HG02642 (cell line): ENCODE data around the gene TNFSF11.

ENCODE experiments used
- ATAC-seq: cut with Tn5 transposase; IDR thresholded peaks from one replicate; pipeline ENCODE4 v1.9.1; 2021; ENCODE audit warnings: mild to moderate bottlenecking; ENCODE audit not compliant: unreplicated experiment, poor library complexity

TNFSF11 gene

GRCh38 chr13:42574011-42574410 lies at the start of gene TNFSF11:
Gene TNFSF11 (plus strand): TSS chr13:42574152. CDS start chr13:42574304, 152 bp downstream.
- ATAC-seq = peak; percentile 35

GRCh38 chr13:42524487-42525034 lies 49.4 kb upstream of the TNFSF11 start:
- ATAC-seq = peak; percentile 76

GRCh38 chr13:42525035-42525504 lies 48.9 kb upstream of the TNFSF11 start:
- ATAC-seq = peak; percentile 24

GRCh38 chr13:42526276-42526675 lies 47.7 kb upstream of the TNFSF11 start:
- ATAC-seq = no peak

GRCh38 chr13:42526804-42527203 lies 47.1 kb upstream of the TNFSF11 start:
- no peak for ATAC-seq

GRCh38 chr13:42532561-42533335 lies 41.2 kb upstream of the TNFSF11 start:
- peak; percentile 63 for ATAC-seq

GRCh38 chr13:42533336-42533591 lies 40.7 kb upstream of the TNFSF11 start:
- no peak for ATAC-seq

- ATAC-seq = no peak
Measured at GRCh38 chr13:42534785-42535184, 39.2 kb upstream of the TNFSF11 start.

- no peak for ATAC-seq
Measured at GRCh38 chr13:42538996-42539395, 35.0 kb upstream of the TNFSF11 start.

- no peak for ATAC-seq
Measured at GRCh38 chr13:42539670-42540069, 34.3 kb upstream of the TNFSF11 start.

- no peak for ATAC-seq
Measured at GRCh38 chr13:42543215-42543797, 30.6 kb upstream of the TNFSF11 start.

- no peak for ATAC-seq
Measured at GRCh38 chr13:42544246-42544926, 29.6 kb upstream of the TNFSF11 start.

- no peak for ATAC-seq
Measured at GRCh38 chr13:42545842-42546241, 28.1 kb upstream of the TNFSF11 start.

GRCh38 chr13:42547612-42548011 lies 26.3 kb upstream of the TNFSF11 start:
- ATAC-seq = no peak

GRCh38 chr13:42548731-42549551 lies 25.0 kb upstream of the TNFSF11 start:
- peak; percentile 93 for ATAC-seq

GRCh38 chr13:42549552-42549936 lies 24.4 kb upstream of the TNFSF11 start:
- peak; percentile 21 for ATAC-seq

GRCh38 chr13:42551611-42552010 lies 22.3 kb upstream of the TNFSF11 start:
- no peak for ATAC-seq

- ATAC-seq = no peak
Measured at GRCh38 chr13:42553098-42554046, 20.6 kb upstream of the TNFSF11 start.

- ATAC-seq = no peak
Measured at GRCh38 chr13:42559057-42559456, 14.9 kb upstream of the TNFSF11 start.
